GM12873 (cell line): ENCODE data around the gene USP36.
A peak's percentile ranks its signal among the peaks of the same experiment; 100 is the strongest.

Experiments
- CTCF ChIP-seq: IDR thresholded peaks from 2 replicates; pipeline ENCODE4 v1.5.1; 2012; ENCODE audit warnings: low read depth, mild to moderate bottlenecking, moderate library complexity, low read length, control low read depth; ENCODE audit not compliant: insufficient read depth; ENCODE audit errors: missing control alignments

USP36 gene

DNA sequence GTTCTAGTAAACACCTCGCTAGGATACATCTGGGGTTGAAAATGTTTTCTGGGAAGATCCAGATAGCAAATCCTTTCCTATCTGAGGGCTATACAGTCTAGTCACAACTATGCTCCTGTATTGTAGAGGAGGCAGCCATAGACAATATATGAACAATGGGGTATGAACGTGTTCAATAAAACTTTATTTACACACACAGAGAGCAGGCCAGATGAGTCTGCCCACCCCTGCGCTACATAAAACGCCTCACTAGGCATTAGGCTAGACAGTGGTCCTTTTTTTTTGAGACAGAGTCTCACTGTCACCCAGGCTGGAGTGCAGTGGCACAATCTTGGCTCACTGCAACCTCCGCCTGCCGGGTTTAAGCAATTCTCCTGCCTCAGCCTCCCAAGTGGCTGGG is 11.1 kb downstream of the USP36 start:
- TF ChIP-seq CTCF = no peak

DNA sequence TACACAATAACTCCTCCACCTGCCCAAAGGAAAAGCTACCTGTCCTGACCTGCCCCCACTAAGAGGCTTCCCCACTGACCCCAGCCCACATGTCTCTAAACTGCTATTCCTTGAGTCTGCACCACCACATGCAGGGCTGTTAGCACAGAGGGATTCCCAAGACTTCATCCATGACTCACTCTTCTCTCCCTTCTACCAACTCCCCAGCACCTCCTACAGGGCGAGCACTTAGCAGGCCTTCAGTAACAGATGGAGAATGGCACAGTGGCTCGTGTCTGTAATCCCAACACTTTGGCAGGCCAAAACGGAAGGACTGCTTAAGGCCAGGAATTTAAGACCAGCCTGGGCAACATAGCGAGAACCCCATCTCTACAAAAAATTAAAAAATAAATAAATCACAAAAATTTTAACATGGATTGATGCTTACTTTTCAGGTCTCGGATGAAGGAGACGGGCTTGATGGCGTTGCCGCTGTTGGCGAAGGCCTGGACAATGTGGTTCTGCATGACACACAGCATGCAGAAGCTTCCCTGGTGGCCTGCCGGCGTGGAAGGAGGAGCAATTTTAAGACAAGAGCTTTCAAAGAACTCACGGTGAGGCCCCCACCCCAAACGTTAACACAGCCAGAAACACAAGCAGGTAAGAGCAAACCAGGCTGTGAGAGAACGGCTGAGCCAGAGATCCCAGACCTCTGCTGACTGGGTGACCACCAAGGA is 12.0 kb downstream of the USP36 start:
- TF ChIP-seq CTCF = peak; percentile 27

DNA sequence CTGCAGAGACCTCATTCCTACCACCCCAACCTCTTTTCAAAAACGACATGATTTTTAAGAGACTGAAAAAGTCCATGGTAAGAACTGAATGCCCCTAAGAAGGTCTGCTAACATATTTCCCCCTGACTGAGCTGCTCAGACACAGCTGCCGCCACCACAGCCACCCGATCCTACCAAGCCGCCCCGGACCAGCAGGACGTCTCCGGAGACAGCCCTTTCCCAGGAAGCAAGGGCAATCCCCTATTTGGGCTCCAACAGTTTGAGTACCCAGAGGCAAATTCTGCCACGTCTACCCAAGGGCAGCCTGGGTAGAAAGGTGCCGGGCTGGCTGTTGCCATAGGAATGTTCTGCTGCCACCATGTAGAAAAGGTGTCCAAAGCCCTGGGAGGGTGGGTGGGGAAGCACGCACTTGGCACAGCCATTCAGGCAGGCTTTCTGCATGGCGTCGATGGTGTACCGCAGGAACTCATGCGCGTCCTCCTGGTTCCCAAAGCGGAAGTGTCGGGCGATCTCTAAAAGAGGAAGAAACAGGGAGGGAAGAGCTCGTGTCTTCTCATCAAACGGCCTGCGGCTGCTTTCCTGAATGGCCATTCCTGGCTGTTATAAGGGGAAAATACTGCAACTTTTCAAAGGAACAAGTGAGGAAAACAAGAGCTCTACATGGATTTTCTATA is 13.6 kb downstream of the USP36 start:
- no peak for TF ChIP-seq CTCF

GRCh38 chr17:78826421-78826820 is 14.2 kb downstream of the USP36 start:
- no peak for TF ChIP-seq CTCF

DNA sequence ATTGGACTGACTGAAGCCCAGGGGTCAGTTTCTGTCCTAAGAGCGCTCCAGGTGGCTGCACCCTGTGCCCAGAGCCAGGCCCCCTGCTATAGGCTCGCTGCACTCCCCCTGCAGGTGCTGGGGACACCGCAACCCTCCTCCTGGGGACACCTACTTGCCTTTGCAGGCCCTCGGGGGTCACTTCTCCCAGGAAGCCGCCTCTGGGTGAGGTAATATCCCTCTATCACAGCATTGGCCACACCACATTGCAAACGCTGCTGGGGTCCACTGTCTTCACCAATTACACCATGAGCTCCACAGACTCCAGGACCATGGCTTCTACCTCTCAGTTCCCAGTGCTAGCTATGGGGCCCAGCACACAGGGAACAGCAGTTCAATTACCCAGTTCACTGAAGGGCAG is 14.9 kb downstream of the USP36 start:
- no peak for TF ChIP-seq CTCF

DNA sequence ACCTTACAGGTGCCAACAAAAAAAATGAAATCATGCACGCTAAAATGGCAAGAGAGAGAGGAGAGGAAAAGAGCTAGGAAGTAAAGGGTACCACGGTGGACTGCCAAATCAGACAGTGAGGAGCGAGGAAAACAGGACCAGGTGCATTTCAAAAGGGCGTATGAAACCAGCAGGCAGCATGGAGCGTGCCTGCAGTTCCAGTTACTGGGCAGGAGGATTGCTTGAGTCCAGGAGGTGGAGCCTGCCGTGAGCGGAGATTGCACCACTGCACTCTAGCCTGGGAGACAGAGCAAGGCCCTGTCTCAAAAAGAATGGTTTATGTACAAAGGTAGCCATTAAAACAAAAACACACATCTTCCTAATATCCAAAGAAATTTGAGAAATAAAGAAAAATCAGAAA is 16.4 kb downstream of the USP36 start:
- no peak for TF ChIP-seq CTCF

GRCh38 chr17:78823282-78824046 is 17.1 kb downstream of the USP36 start:
- TF ChIP-seq CTCF = peak; percentile 32
